HG03432 (cell line): ENCODE results near the gene RIGI.
A peak's percentile ranks its signal among the peaks of the same experiment; 100 is the strongest.
"Not testable (repeated sequence)": the region's sequence is repeated elsewhere in the genome, so short reads cannot be mapped to it uniquely, and the experiment has no call there.

ENCODE experiments used
- ATAC-seq: cut with Tn5 transposase; IDR thresholded peaks from one replicate; pipeline ENCODE4 v1.9.1; 2021; ENCODE audit warnings: mild to moderate bottlenecking, moderate library complexity; ENCODE audit not compliant: unreplicated experiment

Gene RIGI

DNA sequence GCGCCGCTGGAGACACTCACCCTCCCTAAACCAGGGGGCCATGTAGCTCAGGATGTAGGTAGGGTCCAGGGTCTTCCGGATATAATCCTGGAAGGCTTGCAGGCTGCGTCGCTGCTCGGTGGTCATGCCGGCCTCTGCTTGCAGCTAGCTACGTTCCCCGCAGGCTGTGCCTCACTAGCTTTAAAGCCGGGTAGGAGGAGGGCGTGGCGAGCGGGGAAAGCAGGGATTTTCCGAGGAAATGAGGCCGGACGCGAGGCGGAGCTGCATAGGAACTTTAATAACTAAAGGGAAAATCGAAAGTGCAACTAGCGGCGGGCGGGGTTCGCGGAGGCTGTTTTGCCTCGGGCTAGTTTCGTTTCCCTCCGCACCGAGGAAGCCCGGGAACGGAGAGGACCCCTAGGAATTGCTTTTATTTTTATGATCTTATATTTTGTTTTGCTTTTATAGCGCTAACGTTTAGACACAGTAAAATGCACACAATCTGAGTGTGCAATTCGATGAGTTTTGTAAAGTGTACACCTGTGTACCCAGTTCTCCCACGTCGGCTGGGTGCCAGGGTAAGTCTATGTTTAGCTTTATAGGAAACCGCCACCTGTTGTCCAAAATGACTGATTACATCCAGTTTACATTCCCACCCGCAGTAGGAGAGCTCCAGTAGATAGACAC lies at the start of gene RIGI:
TSS of gene RIGI (minus strand) at position 156 of the 666 bp plus-strand sequence. CDS start at position 126, 30 bp downstream.
- ATAC-seq, result peak; percentile 80

DNA sequence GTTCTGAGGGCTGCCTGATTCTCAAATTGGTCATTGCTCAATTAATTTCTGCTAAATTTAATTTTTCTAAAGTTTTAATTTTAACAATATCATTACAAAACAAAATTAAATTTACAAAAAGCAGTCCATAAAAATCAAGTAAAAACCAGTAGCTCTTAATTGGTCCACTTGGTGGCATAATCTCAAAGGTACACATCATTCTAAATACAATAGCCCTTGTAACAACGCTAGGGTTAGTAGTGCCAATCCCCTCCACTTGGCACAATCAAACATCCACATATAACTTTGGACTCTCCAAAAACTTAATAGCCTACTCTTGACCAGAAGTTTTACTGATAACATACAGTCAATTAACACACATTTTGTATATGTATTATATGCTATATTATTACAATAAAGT lies 48.9 kb upstream of the RIGI start:
- ATAC-seq, result no peak

GRCh38 chr9:32573821-32574220 lies 47.8 kb upstream of the RIGI start:
- no peak for ATAC-seq

DNA sequence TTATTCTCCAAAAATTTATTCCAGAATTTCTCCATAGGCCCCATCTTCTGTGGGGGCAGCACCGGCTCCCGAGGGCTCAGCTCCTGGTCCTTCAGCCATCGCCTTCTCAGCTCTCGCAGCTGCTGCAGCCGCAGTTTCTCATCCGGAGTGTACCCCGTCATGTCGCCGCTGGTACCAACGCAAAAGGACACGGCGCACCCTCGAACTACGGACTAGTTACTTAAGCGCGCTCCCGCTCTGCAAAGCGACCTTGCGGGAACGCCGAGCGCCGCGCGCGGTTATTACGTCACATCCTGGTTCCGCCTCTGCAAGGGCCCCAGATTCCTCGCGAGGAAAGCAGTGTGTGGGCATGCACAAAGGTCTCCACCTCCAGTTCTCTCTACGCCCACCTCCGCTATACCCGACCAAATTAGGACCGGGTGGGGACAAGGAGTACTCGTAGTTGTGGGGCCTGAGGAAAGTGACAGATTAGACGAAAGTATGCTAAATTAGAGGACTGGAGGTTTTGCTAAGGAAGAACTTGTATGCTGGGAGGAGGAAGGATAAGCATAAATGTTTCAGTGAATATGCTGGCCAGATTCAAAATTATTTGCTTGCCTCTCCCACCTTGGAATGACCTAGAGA lies 47.0 kb upstream of the RIGI start, which contains the start of gene NDUFB6:
TSS of gene NDUFB6 (minus strand) at position 260 of the 624 bp plus-strand sequence. CDS start at position 161, 99 bp downstream.
- ATAC-seq, result peak; percentile 91

GRCh38 chr9:32571969-32572899 lies 46.2 kb upstream of the RIGI start:
- ATAC-seq, result peak; percentile 89

- no peak for ATAC-seq
These were observed 44.3 kb upstream of the RIGI start for GRCh38 chr9:32570262-32570661.

GRCh38 chr9:32566770-32567169 lies 40.8 kb upstream of the RIGI start:
- ATAC-seq, result no peak

DNA sequence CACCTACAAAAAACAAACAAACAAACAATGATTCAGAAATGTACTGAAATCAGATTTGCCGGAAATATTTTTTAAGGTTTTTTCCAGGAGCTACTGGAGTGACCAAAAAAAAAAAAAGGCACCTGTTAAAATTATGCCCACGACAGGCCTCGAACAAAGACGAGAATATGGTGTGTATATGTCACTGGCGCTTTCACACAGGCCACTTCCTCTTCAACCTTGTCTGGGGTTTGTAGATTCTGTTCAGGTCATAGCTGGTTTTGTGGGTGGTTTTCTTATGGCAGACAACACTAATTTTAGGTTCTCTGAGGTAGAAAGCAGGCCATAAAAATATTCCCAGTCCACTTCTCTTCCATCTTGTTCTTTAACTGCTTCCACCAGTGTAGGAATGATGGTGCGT lies 40.0 kb upstream of the RIGI start:
- no peak for ATAC-seq

- no peak for ATAC-seq
These were observed 32.5 kb upstream of the RIGI start for GRCh38 chr9:32558408-32558934.

DNA sequence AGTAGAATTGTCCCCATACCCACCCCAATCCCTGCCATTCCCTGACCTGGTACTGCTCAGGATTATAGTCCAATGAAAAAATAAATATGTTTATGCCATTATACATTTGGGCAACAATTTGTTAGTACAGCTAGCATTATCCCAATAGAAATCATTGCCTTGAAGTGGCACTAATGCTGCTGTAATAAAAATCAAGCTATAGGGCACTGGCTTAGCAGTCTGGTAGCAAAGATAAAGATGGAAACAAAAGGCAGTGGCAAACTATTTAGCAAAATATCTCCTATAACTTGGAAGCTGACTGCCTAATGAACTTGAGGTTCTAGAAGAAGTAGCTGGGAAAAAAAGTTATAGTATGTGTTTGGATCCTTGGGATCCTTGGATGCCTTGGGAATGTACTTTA lies 28.6 kb upstream of the RIGI start:
- no peak for ATAC-seq

- no peak for ATAC-seq
These were observed 28.1 kb upstream of the RIGI start for GRCh38 chr9:32554107-32554506.

- peak; percentile 78 for ATAC-seq
These were observed 26.3 kb upstream of the RIGI start, which contains the start of the genes SMIM27 and TOPORS for GRCh38 chr9:32552172-32552872. SMIM27 (plus strand) TSS chr9:32552327; CDS start chr9:32552435, 108 bp downstream. TOPORS (minus strand) TSS chr9:32552586; CDS start chr9:32552436, 150 bp downstream.

GRCh38 chr9:32551276-32552051 lies 25.5 kb upstream of the RIGI start:
- peak; percentile 1 for ATAC-seq

DNA sequence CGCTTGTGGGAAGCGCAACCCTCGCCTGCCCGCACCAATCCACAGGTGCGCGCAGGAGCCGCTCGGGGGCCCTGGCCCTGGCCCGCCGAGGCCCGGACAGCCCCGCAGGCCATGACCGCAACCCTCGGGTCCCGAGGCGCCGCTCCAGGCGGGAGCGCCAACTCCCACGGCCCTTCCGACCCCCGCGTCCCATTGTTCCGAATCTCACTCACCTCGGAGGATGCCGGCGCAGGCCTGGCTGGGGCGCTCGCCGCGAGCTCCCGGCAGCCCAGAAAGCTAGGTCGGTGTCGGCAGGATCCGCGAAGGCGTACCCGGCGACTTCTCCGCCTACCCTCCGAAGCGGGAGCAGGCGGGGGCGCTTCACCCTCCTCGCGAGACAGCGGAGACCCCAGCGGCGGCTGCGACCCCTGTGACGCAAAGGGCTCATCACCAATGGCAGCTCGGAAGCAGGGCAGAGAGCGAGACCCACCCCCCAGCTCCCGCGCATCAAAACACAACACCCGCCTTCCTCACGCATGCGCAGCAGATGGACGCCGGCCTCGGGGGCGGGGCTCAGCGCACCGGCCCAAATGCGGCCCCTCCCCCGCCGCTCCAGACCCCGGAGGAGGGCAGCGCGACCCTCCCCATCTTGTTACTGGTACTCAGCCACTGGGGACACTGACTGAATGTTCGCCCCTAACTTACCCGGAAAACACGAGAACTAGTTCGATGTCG lies 24.7 kb upstream of the RIGI start:
- peak; percentile 71 for ATAC-seq

DNA sequence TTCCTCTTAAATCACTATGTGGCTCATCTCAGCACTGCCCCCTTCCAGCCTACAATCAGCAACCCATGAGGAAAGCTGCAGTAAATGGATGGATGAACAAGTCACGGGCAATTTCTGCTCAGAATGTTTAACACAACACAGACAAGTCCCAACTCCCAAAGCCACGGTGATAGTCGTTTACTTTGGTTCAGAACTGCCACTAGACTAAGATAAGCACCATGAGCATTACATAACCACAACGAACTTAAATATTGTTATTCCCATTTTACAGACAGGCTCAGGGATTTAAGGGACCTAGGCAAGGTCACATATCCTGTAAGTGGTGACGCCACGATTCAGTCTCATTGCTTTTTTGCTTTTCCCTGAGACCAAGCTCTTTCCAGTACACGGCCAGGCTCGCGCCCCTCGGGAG lies 24.2 kb upstream of the RIGI start:
- ATAC-seq, result no peak

GRCh38 chr9:32548213-32548612 lies 22.2 kb upstream of the RIGI start:
- ATAC-seq, result not testable (repeated sequence)

- no peak for ATAC-seq
These were observed 19.9 kb upstream of the RIGI start for GRCh38 chr9:32545884-32546283.

DNA sequence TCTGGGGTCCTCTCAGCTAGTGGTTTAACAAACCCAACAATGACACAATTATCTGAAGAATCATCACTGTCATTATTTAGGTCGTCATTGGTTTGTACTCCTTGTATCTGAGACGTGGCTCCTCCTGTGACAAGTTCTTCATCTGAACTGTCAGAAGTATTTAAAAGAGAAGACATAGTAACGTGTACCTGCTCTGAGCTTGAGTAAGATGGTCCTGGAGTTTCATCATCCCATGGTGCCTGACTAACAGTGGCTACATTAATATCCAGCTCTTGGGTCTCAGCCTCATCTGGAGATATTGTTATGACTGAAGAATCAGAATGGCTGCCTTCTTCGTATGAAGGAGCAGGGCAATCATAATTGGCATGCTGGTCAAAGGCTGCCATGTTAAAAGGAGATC lies 17.1 kb upstream of the RIGI start:
- ATAC-seq, result no peak

DNA sequence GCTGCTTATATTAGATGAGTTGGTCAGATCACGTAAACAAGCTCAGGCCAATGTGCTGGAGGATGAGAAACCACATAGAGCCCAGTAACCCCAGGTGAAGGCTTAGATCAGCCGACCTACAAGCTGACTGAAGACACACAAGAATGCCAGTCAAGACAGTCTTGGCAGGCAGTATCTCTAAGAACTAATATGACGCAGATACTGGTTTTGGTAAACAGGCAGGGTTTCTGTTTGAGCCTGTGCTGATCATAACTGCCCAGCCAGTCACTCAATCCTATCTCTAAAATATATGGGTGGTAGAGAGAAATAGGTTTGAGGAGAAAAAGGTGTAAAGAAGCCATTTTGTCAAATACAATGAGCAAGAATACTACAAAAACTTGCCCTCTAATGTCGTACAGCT lies 7.8 kb upstream of the RIGI start:
- ATAC-seq, result no peak
